Omental fat pad (tissue), 4 donors: ENCODE data around the gene SETD1A. TPM values are rescaled to one million over a fixed set of nuclear protein-coding genes. Genes with fewer than 3 reads are reported as not detected.

Experiments used
- ATAC-seq: fragments of 150-250 bp; one replicate; pipeline ENCODE4 v1.9.1; 2016; ENCODE audit warnings: mild to moderate bottlenecking, moderate library complexity; ENCODE audit not compliant: low FRiP score
- DNase-seq: peaks from one replicate; pipeline ENCODE4 v3.0.0-alpha.2; 2019; ENCODE audit warnings: low spot score
- total RNA-seq, 4 donors: library from RNA; depleted of rRNA; stranded (reverse); fragments of >200 nt; gene quantifications; one replicate each; pipeline ENCODE4 v1.1.0, GENCODE V29; 2016
- TF ChIP-seq, protein P1 (sequence below), 3 donors: fragments of 450-650 bp; IDR thresholded peaks; one replicate each; pipeline ENCODE4 v1.5.1; 2016 to 2017; ENCODE audit warnings: antibody characterized with exemption in 3 of 3, mild to moderate bottlenecking in 3 of 3, moderate library complexity in 2 of 3

Gene SETD1A
- total RNA-seq, 4 donors from 2014 or later: 5.3 to 13.6 (median 9.2) TPM

DNA sequence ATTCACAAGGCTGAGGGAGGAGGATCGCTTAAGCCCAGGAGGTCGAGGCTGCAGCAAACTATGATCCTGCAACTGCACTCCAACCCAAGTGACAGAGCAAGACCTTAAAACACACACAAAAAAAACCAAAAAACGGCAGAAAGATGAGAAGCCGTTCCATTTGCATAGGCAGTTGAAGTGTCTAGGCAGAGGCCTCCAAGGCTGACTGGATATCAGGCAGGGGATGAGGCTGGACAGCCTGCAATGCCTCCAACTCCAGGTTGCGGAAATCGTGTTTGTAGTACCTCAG is 36.2 kb upstream of the SETD1A start:
- DNase-seq: no peak
- TF ChIP-seq, protein P1, sequence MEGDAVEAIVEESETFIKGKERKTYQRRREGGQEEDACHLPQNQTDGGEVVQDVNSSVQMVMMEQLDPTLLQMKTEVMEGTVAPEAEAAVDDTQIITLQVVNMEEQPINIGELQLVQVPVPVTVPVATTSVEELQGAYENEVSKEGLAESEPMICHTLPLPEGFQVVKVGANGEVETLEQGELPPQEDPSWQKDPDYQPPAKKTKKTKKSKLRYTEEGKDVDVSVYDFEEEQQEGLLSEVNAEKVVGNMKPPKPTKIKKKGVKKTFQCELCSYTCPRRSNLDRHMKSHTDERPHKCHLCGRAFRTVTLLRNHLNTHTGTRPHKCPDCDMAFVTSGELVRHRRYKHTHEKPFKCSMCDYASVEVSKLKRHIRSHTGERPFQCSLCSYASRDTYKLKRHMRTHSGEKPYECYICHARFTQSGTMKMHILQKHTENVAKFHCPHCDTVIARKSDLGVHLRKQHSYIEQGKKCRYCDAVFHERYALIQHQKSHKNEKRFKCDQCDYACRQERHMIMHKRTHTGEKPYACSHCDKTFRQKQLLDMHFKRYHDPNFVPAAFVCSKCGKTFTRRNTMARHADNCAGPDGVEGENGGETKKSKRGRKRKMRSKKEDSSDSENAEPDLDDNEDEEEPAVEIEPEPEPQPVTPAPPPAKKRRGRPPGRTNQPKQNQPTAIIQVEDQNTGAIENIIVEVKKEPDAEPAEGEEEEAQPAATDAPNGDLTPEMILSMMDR (IDR thresholded peaks at IDR 0.05): no peak
- ATAC-seq: no peak

DNA sequence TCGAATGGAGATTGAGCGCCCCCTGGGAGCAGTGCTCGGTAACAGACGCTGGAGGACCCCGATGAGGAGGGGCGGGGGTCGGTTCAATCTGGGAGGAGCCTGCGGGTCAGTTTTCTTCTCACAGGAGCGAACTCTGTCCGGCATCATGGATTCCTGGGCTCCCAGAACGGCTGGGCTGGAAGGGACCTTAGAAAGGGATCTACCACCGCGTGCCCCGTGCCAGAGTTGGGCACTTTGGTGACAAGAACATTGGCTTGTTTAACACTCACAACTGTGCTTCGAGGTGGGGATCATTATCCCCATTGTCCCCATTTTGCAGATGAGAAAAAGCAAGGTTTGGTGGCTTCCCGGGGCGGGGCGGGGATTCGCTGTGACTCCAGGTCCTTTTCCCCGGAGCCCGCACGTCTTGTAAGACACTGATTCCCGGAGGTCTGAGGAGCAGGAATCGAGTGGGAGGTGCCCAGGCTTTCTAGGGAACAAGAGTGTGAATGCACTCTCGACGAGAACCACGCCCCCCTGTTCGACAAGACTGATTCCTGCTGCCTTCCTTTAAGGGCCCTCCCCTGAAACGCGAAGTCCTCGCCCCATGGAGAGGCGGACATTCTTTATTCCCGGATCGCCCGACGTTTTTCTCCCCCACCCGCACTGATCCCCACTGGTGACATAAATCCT is 35.7 kb upstream of the SETD1A start:
- ATAC-seq (peak; percentile 39), DNase-seq (peak; percentile 87)
- TF ChIP-seq, protein P1 (IDR thresholded peaks at IDR 0.05): peak in 2 of 3 donors; percentile 3 to 64

DNA sequence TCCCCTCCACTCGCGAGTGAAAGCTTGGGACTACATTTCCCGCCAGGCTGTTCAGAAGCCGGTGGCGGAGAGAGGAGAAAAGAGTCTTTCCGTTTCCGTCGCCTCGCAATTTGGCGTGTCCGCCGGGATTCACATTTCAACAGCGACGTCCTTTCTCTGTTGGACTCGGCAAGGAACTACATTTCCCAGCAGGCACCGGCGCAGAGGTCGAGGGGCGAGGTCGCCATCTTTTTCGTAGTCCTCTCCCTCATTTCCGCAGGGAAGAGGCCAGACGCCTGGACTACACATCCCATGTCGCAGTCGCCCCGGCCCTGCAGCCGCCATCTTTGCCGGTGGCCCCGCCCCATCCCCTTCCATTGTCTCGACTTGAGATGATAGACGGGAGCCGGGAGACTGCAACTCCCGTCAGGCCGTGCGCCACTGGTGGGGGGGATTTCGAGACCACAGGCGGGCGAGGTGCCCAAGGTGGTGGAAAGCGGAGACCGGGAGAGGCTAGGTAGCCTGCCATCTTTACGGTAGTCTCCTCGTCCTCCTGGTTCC is 35.1 kb upstream of the SETD1A start:
- TF ChIP-seq, protein P1 (IDR thresholded peaks at IDR 0.05): no peak
- DNase-seq: peak; percentile 96
- ATAC-seq: peak; percentile 89

DNA sequence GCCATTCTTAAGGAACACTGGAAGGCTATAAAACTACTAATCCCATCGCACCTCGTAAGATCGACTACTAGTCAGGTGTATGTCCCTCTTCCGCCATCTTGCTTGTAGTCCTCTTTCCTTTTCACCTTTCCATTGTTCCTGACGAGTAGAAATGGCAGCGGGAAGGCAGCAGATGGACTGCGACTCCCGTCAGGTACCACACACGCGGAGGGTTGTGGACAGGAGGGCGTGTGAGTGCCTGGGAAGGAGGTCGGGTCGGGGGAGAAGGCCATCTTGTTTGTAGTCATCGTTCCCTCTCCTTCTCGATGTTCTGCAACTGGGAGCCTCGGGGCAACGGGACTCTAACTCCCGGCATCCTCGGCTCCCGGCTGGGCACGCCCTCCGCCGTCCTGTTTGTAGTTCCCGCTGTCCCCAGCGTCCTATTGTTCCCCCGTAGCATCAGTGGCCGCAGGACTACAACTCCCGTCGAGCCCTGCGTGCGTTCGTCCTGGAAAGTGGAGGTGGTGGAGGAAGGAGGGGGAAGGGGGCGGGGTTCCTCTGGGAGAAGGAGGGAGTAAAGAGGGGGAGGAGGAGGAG is 34.5 kb upstream of the SETD1A start:
- peak; percentile 91 for DNase-seq
- ATAC-seq: peak; percentile 83
- TF ChIP-seq, protein P1 (IDR thresholded peaks at IDR 0.05): no peak

DNA sequence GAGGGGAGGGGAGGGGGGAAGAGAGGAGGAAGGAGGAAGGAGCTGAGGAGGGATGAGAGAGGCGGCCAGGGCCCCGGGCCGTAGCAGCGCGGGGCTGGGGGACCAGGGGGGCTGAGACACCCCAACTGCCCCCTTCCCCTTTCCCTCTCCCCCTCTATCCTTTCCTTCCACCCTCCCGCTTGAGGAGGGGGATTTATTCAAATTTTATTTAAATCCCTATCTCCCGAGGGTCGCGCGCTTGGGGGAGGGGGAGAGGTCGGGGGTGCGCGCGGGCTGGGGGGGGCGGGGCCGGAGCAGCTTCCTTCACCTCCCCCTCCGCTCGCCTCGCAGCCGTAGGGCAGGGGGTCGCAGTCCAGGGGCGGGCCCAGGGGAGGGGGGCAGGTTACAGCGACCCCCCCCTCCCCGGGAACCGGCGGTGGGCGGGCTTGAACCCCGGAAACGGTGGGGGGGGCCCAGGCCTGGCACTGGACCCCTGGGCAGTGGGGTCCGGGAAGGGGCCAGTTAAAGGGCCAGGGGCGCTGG is 33.9 kb upstream of the SETD1A start, which contains the start of gene FBXL19:
Gene FBXL19 (plus strand): TSS at position 19 of the 522 bp plus-strand sequence. CDS start 2,183 bp downstream, outside the sequence.
- TF ChIP-seq, protein P1 (IDR thresholded peaks at IDR 0.05): no peak
- DNase-seq (no peak), ATAC-seq (no peak)

DNA sequence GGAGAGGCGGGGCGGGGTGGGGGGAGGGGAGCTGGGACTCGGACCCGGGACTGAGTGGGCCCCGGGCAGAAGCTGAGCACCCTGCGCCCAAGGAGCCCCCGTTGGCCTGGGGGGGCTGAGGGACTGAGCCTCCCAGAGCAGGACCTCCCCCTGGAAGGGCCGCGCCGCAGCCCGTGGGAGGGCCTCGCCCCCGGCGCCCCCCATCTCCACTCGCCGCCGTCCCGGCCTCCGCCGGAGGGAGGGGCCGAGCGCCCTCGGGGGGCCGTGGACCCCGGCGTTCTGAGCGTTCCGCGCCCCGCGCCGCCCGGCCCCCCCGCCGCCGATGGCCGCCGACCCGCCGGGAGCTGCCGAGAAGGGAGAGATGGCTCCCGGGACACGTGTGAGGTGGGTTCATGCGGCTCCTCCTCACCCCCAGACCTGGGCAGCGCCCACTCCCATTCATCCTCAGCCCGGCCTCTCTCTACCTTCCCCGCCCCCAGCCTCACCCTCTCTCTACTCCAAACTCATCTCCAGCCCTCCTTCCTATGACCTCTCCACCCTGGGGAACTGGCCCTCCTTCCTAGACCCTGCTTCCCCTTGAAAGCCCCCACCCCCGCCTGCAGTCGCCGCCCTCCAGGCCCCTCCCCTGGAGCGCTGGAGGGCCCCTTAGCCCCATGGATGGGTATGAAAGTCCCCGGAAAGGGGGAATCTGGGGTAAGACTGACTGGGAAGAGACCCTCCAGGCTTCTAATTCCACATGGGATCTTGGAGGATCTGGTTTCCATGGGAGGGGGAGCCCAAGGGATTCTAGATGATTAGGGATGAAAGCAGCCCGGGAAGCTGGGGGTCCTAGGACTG is 33.3 kb upstream of the SETD1A start:
- DNase-seq: no peak
- ATAC-seq: no peak
- TF ChIP-seq, protein P1 (IDR thresholded peaks at IDR 0.05): no peak
